ENCODE data around the gene BMP8A.
"Not testable (repeated sequence)": the region's sequence is repeated elsewhere in the genome, so short reads cannot be mapped to it uniquely, and the experiment has no call there.

BMP8A gene

DNA sequence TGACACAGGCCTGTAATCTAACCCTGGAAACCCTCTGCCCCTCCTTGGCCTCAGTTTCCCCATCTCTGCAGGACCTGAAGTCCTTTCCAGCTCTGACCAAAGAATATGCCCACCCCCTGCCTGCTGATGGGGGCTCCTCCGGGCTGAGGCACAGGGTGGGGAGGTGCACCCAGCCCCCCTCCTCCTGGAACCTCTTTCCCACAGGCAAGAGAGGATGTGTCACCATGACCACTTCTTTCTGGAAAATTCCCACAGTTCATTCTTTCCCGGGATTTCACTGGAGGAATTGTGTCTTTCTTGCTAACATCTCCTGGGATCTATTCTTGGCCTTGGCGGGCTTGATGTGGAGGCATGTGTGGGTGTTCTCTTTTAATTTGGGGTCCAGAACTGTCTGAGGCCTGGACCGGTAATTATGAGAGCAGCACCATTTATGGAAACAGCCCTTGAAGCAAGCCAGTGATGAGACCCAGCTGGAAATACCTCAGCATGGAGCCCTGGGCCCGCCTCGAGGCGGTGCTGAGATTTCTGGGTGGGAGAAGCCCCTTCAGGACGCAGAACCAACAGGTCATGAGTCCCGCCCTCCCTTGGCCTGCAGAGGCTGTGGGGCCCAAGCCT, 6.8 kb downstream of the BMP8A start:
- not testable (repeated sequence) for H3K4me1 ChIP-seq (ENCODE audit: insufficient read depth, low read length); H3K9me3 ChIP-seq (ENCODE audit: insufficient read depth, low read depth, low read length); H3K36me3 ChIP-seq (ENCODE audit: insufficient read depth, low read depth, low read length); H3K9ac ChIP-seq (ENCODE audit: low read depth, low read length); H3K27ac ChIP-seq (ENCODE audit: low read length); H3K4me3 ChIP-seq (ENCODE audit: low read length)
- peaks cover 27% of the 10 kb centered on the region for H3K27me3 ChIP-seq (ENCODE audit: insufficient read depth, low read length)

DNA sequence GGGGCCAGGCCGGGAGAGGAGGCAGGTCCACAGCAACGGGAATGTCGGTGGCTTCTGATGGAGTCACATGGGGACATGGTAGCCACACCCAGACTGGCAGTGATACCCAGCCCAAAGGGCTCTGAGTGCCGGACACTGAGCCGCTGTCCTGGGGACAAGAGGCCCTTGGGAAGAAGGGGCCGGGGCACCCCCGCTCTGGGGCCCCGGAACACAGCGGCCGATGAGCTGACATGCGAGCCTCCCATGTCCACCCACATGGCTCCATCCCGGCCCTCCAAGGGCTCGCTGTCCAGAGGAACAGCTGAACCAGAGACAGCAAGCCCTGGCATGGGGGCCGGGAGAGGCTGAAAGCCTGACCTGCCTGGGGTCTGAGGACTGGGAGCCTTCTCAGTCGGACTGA, 7.4 kb downstream of the BMP8A start:
- not testable (repeated sequence) for H3K27ac ChIP-seq (ENCODE audit: low read length); H3K9me3 ChIP-seq (ENCODE audit: insufficient read depth, low read depth, low read length); H3K4me3 ChIP-seq (ENCODE audit: low read length); H3K9ac ChIP-seq (ENCODE audit: low read depth, low read length); H3K36me3 ChIP-seq (ENCODE audit: insufficient read depth, low read depth, low read length); H3K4me1 ChIP-seq (ENCODE audit: insufficient read depth, low read length)
- H3K27me3 ChIP-seq (ENCODE audit: insufficient read depth, low read length), result peaks cover 21% of the 10 kb centered on the region

DNA sequence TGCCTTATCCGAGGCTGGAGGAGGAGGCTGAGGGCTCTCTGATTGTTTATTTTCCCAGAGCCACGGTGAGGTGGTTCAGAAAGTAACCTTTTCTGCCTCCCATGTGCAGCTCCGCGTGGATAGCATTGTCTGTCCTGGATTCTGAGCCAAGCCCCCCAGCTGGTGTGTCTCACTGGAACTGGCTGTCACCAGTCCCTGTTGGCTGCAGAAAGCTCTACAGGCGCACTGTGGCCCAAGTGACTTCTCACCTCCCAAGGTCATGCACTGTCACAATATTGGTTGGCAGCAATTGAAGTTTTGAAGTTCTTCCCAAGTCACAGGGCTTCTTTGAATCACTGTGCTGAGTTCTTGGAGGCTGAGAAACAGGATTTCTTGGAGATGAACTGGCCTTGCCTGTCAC, 8.2 kb downstream of the BMP8A start:
- Histone ChIP-seq H3K4me3 (ENCODE audit: low read length) (no peak overlapping the region), H3K9ac (ENCODE audit: low read depth, low read length) (no peak overlapping the region), H3K36me3 (ENCODE audit: insufficient read depth, low read depth, low read length) (no peaks in the 10 kb centered on the region), H3K27ac (ENCODE audit: low read length) (no peak overlapping the region), H3K9me3 (ENCODE audit: insufficient read depth, low read depth, low read length) (no peaks in the 10 kb centered on the region), H3K4me1 (ENCODE audit: insufficient read depth, low read length) (peaks cover 4% of the 10 kb centered on the region), H3K27me3 (ENCODE audit: insufficient read depth, low read length) (peaks cover 12% of the 10 kb centered on the region)

DNA sequence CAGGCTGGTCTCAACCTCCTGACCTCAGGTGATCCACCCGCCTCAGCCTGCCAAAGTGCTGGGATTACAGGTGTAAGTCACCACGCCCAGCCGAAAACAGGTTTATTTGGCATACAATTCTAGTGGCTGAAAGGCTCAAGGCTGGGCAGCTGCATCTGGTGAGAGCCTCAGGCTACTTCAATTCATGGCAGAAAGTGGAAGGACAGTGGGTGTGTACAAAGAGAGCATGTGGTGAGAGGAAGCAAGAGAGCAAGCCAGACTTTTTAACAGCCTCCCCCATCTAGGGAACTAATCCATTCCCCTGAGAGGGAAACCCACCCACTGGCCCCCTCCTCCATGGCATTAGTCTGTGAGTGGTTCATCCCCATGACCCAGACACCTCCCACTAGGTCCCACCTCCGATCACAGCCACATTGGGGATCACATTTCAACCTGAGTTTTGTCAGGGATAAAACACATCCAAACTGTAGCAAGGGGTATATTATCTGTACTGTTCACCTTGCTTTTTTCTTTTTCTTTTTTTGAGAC, 9.5 kb downstream of the BMP8A start:
- H3K4me3 ChIP-seq (ENCODE audit: low read length), result no peak overlapping the region
- H3K9me3 ChIP-seq (ENCODE audit: insufficient read depth, low read depth, low read length), result no peaks in the 10 kb centered on the region
- H3K27me3 ChIP-seq (ENCODE audit: insufficient read depth, low read length), result peaks cover 12% of the 10 kb centered on the region
- H3K9ac ChIP-seq (ENCODE audit: low read depth, low read length), result no peak overlapping the region
- no peaks in the 10 kb centered on the region for H3K36me3 ChIP-seq (ENCODE audit: insufficient read depth, low read depth, low read length)
- H3K27ac ChIP-seq (ENCODE audit: low read length), result no peak overlapping the region
- peaks cover 4% of the 10 kb centered on the region for H3K4me1 ChIP-seq (ENCODE audit: insufficient read depth, low read length)

DNA sequence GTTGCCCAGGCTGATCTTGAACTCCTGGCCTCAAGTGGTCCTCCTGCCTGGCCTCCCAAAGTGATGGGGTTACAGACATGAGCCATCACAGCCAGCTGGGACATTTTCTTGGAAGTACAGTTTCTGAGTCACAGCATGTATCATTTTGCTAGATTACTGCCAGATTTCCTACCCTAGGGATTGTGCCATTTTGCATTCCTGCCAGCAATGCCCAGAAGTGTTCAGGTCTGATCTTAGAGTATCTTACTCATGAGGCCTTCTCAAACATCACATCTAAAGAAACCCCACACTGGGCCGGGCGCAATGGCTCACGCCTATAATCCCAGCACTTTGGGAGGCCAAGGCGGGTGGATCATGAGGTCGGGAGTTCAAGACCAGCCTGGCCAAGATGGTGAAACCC, 10.2 kb downstream of the BMP8A start:
- no peak overlapping the region for H3K27ac ChIP-seq (ENCODE audit: low read length)
- no peaks in the 10 kb centered on the region for H3K9me3 ChIP-seq (ENCODE audit: insufficient read depth, low read depth, low read length)
- H3K36me3 ChIP-seq (ENCODE audit: insufficient read depth, low read depth, low read length), result no peaks in the 10 kb centered on the region
- H3K27me3 ChIP-seq (ENCODE audit: insufficient read depth, low read length), result peaks cover 12% of the 10 kb centered on the region
- H3K4me3 ChIP-seq (ENCODE audit: low read length), result no peak overlapping the region
- H3K9ac ChIP-seq (ENCODE audit: low read depth, low read length), result no peak overlapping the region
- peaks cover 4% of the 10 kb centered on the region for H3K4me1 ChIP-seq (ENCODE audit: insufficient read depth, low read length)

DNA sequence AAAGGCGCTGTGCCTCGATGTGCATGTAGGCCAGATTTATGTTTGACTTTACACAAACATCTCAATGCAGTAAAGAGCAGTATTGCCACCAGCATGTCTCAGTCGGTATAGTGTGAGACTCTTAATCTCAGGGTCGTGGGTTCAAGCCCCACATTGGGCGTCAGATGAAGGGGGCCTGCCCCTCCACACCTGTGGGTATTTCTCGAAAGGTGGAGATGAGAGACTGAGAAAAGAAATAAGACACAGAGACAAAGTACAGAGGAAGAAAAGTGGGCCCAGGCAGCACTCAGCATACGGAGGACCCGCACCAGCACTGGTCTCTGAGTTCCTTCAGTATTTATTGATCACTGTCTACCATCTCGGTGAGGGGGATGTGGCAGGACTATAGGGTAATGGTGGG, 13.0 kb downstream of the BMP8A start:
- H3K4me3 ChIP-seq (ENCODE audit: low read length); H3K4me1 ChIP-seq (ENCODE audit: insufficient read depth, low read length); H3K27me3 ChIP-seq (ENCODE audit: insufficient read depth, low read length); H3K9ac ChIP-seq (ENCODE audit: low read depth, low read length); H3K9me3 ChIP-seq (ENCODE audit: insufficient read depth, low read depth, low read length); H3K36me3 ChIP-seq (ENCODE audit: insufficient read depth, low read depth, low read length); H3K27ac ChIP-seq (ENCODE audit: low read length): not testable (repeated sequence)

DNA sequence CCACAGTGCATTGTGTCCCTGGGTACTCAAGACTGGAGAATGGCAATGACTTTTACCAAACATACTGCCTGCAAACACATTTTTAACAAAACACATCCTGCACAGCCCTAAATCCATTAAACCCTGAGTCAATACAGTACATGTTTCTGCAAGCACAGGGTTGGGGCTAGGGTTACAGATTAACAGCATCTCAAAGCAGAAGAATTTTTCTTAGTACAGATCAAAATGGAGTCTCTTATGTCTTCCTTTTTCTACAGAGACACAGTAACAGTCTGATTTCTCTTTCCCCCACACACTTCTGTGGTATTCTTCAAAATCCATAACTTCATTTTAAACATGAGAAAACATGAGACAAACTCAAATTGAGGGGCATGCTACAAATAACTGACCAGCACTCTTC, 13.9 kb downstream of the BMP8A start:
- Histone ChIP-seq H3K4me3 (ENCODE audit: low read length) (no peak overlapping the region), H3K27ac (ENCODE audit: low read length) (no peak overlapping the region), H3K36me3 (ENCODE audit: insufficient read depth, low read depth, low read length) (no peaks in the 10 kb centered on the region), H3K4me1 (ENCODE audit: insufficient read depth, low read length) (no peaks in the 10 kb centered on the region), H3K27me3 (ENCODE audit: insufficient read depth, low read length) (no peaks in the 10 kb centered on the region; the same call in 1 of the 2 replicates), H3K9ac (ENCODE audit: low read depth, low read length) (no peak overlapping the region), H3K9me3 (ENCODE audit: insufficient read depth, low read depth, low read length) (no peaks in the 10 kb centered on the region)

DNA sequence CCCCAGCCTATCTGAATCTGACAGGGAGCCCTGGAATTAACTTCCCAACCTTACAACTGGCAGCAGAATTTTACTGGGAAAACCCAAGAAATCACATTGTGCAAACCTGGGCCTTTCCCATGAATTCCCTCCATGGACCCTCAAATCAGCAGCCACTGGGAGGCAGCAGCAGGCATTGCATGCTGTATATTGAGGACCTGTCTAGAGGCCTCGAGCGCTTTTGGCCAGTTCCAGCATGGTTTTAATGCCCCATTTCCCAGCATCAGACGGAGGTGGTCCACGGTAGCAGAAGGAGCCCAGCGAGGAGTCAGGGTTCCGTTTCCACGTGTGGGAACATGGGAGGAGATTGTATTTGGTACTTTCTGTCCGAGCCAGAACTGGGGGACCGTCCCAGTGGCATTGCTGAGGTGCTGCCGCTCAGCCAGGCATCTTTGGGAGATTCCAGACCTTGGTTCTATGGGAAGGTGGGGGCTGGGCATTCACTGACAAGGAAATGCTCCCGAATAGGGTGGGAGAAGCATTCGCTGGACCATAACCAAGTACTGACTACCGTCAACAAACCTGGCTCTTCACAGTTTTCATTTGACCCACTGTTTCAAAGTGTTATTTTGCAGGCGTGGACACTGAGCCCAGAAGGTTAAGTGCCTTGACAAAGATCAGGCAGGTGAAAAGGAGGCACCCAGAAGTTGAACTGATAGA, 15.9 kb downstream of the BMP8A start:
- no peak overlapping the region for H3K9ac ChIP-seq (ENCODE audit: low read depth, low read length)
- no peak overlapping the region for H3K27ac ChIP-seq (ENCODE audit: low read length)
- H3K9me3 ChIP-seq (ENCODE audit: insufficient read depth, low read depth, low read length), result no peaks in the 10 kb centered on the region
- H3K4me1 ChIP-seq (ENCODE audit: insufficient read depth, low read length), result no peaks in the 10 kb centered on the region
- H3K27me3 ChIP-seq (ENCODE audit: insufficient read depth, low read length), result no peaks in the 10 kb centered on the region; the same call in 1 of the 2 replicates
- H3K36me3 ChIP-seq (ENCODE audit: insufficient read depth, low read depth, low read length), result no peaks in the 10 kb centered on the region
- no peak overlapping the region for H3K4me3 ChIP-seq (ENCODE audit: low read length)

DNA sequence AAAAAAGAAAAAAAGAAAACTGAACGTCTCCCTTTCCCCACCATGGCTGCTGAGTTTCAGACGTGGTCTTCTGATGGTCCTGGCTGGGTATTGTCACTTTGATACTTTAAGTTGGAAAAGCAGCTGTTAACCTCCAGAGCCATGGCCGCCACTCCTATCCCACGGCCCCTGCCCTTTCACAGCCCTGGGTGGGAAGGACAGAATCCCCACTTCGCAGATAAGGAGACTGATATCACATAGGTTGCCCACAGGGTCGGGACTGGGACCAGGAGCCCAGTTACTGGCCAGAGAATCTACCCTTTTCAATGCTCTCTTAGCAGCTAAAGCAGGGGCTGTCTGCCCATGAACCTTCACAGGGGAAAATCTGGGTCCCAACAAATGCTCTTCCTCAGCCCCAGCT, 16.8 kb downstream of the BMP8A start:
- Histone ChIP-seq H3K36me3 (ENCODE audit: insufficient read depth, low read depth, low read length) (no peaks in the 10 kb centered on the region), H3K4me3 (ENCODE audit: low read length) (no peak overlapping the region), H3K4me1 (ENCODE audit: insufficient read depth, low read length) (no peaks in the 10 kb centered on the region), H3K9me3 (ENCODE audit: insufficient read depth, low read depth, low read length) (no peaks in the 10 kb centered on the region), H3K27me3 (ENCODE audit: insufficient read depth, low read length) (peaks cover under 1% of the 10 kb centered on the region), H3K27ac (ENCODE audit: low read length) (no peak overlapping the region), H3K9ac (ENCODE audit: low read depth, low read length) (no peak overlapping the region)

DNA sequence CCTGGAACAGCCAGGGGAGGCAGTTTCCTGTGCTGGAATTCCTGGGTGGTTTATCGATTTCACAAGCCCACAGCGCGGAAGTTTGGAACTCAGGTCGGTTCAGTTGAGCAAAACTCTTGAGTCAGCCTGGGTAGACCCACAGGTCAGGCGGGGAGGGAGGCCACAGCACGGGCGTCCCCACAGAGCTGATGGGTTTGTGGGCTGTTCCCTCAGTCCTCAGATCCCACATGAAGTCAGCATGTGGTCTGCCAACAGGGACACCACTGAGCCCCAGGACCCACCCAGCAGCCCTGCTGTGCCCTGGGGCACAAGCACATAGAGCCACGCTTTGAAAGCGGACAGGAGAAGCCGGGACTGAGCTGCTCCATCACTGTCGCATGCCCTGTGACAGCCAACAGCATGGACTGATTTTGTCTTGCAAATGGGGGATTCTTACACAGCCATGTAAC, 17.4 kb downstream of the BMP8A start:
- Histone ChIP-seq H3K4me1 (ENCODE audit: insufficient read depth, low read length) (no peaks in the 10 kb centered on the region), H3K9ac (ENCODE audit: low read depth, low read length) (no peak overlapping the region), H3K36me3 (ENCODE audit: insufficient read depth, low read depth, low read length) (no peaks in the 10 kb centered on the region), H3K9me3 (ENCODE audit: insufficient read depth, low read depth, low read length) (no peaks in the 10 kb centered on the region), H3K27me3 (ENCODE audit: insufficient read depth, low read length) (peaks cover 7% of the 10 kb centered on the region), H3K4me3 (ENCODE audit: low read length) (no peak overlapping the region), H3K27ac (ENCODE audit: low read length) (no peak overlapping the region)

DNA sequence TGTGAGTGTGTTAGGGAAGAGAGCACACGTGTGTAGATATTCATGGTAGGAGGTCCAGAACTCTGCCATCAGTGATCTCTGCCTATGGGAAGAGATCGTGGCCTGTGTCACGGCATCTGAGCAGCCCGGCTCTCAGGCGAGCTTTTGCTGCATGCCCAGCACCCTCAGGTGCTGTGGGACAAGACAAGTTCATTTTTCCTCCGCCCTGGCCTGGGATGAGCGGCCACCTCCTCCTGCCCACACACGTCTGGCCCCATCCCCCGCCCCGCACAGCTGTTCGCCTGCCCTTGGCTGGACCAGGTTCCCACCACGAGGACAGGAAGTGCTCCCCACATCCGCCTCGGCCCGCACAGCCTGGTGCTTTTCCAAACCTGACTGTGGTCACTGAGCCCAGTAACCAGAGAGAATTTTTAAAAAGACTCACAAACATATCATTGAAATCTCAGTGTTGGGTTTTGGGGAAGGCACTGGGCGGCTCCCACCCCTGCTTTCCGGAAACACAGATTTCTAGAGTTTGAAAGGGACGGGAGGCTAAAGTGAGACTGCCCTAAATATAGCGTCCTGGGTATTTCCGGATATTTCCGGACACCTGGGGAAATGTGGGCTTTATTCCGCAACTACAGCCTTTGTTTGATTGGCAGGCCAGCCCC, 18.0 kb downstream of the BMP8A start:
- Histone ChIP-seq H3K36me3 (ENCODE audit: insufficient read depth, low read depth, low read length) (no peaks in the 10 kb centered on the region), H3K4me1 (ENCODE audit: insufficient read depth, low read length) (no peaks in the 10 kb centered on the region), H3K9me3 (ENCODE audit: insufficient read depth, low read depth, low read length) (no peaks in the 10 kb centered on the region), H3K9ac (ENCODE audit: low read depth, low read length) (no peak overlapping the region), H3K27me3 (ENCODE audit: insufficient read depth, low read length) (peaks cover 10% of the 10 kb centered on the region), H3K4me3 (ENCODE audit: low read length) (no peak overlapping the region), H3K27ac (ENCODE audit: low read length) (no peak overlapping the region)
